ENCODE results near the gene VENTX.

DNA sequence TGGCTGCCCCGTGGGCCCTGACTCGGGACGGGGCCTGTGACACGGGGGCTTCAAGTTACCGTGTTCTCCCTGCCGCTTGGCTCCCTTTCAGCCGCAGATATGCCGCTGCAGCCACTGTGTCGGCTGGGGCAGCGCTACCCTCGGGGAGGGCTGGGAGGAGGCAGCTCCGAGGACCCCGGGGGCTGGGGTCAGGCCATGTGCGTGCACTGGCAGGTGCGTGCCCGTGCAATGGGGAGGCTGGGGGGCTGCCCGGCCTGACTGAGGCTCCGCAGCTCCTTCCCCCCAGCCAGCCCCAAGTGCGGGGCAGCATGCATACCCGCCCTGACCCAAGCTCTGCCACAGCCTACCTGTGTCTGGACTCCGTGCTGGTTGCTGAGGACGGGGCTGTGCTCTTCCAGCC, 48.4 kb upstream of the VENTX start:
- no peak for TF ChIP-seq POLR2A (IDR thresholded peaks at IDR 0.05)
- TF ChIP-seq, protein P1, sequence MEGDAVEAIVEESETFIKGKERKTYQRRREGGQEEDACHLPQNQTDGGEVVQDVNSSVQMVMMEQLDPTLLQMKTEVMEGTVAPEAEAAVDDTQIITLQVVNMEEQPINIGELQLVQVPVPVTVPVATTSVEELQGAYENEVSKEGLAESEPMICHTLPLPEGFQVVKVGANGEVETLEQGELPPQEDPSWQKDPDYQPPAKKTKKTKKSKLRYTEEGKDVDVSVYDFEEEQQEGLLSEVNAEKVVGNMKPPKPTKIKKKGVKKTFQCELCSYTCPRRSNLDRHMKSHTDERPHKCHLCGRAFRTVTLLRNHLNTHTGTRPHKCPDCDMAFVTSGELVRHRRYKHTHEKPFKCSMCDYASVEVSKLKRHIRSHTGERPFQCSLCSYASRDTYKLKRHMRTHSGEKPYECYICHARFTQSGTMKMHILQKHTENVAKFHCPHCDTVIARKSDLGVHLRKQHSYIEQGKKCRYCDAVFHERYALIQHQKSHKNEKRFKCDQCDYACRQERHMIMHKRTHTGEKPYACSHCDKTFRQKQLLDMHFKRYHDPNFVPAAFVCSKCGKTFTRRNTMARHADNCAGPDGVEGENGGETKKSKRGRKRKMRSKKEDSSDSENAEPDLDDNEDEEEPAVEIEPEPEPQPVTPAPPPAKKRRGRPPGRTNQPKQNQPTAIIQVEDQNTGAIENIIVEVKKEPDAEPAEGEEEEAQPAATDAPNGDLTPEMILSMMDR (IDR thresholded peaks at IDR 0.05): no peak

All from body of pancreas (tissue), 4 donors.